Right lobe of liver (tissue), 6 donors: ENCODE measurements around the gene KLK8. TPM values are rescaled to one million over a fixed set of nuclear protein-coding genes. Genes with fewer than 3 reads are reported as not detected.

Experiments used
- ATAC-seq, 4 donors: fragments of 200-7000 bp; cut with Tn5 transposase; one replicate each; pipeline ENCODE4 v1.9.1; 2020; ENCODE audit warnings: mild to moderate bottlenecking in 4 of 4, moderate library complexity in 4 of 4
- DNase-seq, 3 donors: peaks; one replicate each; pipeline ENCODE4 v3.0.0-alpha.2; 2020
- H3K27ac ChIP-seq, 3 donors: fragments of 200-600 bp; one replicate each; pipeline ENCODE4 v1.8.0; 2022
- H3K27me3 ChIP-seq, 2 donors: fragments of 200-600 bp; one replicate each; pipeline ENCODE4 v1.8.0; 2022
- H3K36me3 ChIP-seq, 4 donors: fragments of 200-600 bp; sonication (generic) in 1 of 4; one replicate each; pipeline versions ENCODE4 v1.5.1 to v1.8.0; 2017 to 2022; ENCODE audit warnings: control low read depth in 1 of 4
- H3K4me1 ChIP-seq, 4 donors: fragments of 200-600 bp; sonication (generic) in 1 of 4; one replicate each; pipeline versions ENCODE4 v1.5.1 to v1.8.0; 2017 to 2022; ENCODE audit warnings: control low read depth in 1 of 4
- H3K4me3 ChIP-seq, 3 donors: fragments of 200-600 bp; one replicate each; pipeline ENCODE4 v1.8.0; 2022
- H3K9me3 ChIP-seq, 4 donors: fragments of 200-600 bp; sonication (generic) in 1 of 4; one replicate each; pipeline versions ENCODE4 v1.5.1 to v1.8.0; 2017 to 2022; ENCODE audit warnings: control low read depth in 1 of 4
- CTCF ChIP-seq, 4 donors: fragments of 200-600 bp in 3 of 4; fragments of 450-650 bp in 1 of 4; IDR thresholded peaks; one replicate each; pipeline versions ENCODE4 v1.5.1 to v1.8.0; 2016 to 2022; ENCODE audit warnings: antibody characterized with exemption in 4 of 4, mild to moderate bottlenecking in 2 of 4
- POLR2A ChIP-seq: fragments of 450-650 bp; IDR thresholded peaks from one replicate; pipeline ENCODE4 v1.6.1; 2017; ENCODE audit warnings: antibody characterized with exemption, mild to moderate bottlenecking
- WGBS: methylation state at CpG from one replicate; pipeline ENCODE4 v1.1.6; 2018; ENCODE audit warnings: low coverage, low lambda C conversion rate; ENCODE audit not compliant: insufficient coverage; ENCODE audit errors: missing lambda C conversion rate; 5-methylcytosine and 5-hydroxymethylcytosine counted together
- intact Hi-C, 2 donors: fragments of 100-400 bp; cut with DNase I; formaldehyde crosslinking; loops; one replicate each; pipeline versions ENCODE4 v1.11.2 to v1.14.1; 2022
- total RNA-seq, 6 experiments: library from RNA; depleted of rRNA in 2 of 6; stranded (reverse); fragments of >200 nt in 2 of 6; fragmentation: NEBNext Ultra II Directional in 3 of 6; extraction: Animal tissue kit (Norgen Biotek cat#: 25700) in 3 of 6; gene quantifications; one replicate each; pipeline versions ENCODE4 v1.1.0 to v1.2.4, GENCODE V29; 2016 to 2023
- donor health status: DM: no; HTN: yes; CAD: no.
- donor health status: DM: no; HTN: no; CAD: no.
- donor health status: DM: no; HTN: no; CAD: no.
- donor health status: DM: no; HTN: yes; CAD: no.
- donor health status: DM: no; HTN: yes; CAD: no.

The KLK8 gene
- total RNA-seq, 6 experiments from 2014 or later, result not detected

- 31% methylated on average over 9 of the region's 9 CpGs for WGBS
- Histone ChIP-seq H3K36me3 (no peaks in the 10 kb centered on the region), H3K9me3 (no peaks in the 10 kb centered on the region), H3K4me3 (no peak overlapping the region), H3K4me1 (no peaks in the 10 kb centered on the region), H3K27me3 (no peaks in the 10 kb centered on the region), H3K27ac (no peak overlapping the region)
- intact Hi-C loops, result no loop called here
- no peak for ATAC-seq
- TF ChIP-seq CTCF (IDR thresholded peaks at IDR 0.05), result no peak
- TF ChIP-seq POLR2A, result no peak
- no peak for DNase-seq
Measured at GRCh38 chr19:51036519-51036918, 35.1 kb upstream of the KLK8 start.

- Histone ChIP-seq H3K27ac (no peak within 1 kb of the TSS), H3K36me3 (no peaks in the 10 kb centered on the region), H3K27me3 (no peaks in the 10 kb centered on the region), H3K4me1 (no peaks in the 10 kb centered on the region), H3K9me3 (no peaks in the 10 kb centered on the region), H3K4me3 (no peak within 1 kb of the TSS)
- no peak for ATAC-seq
- no peak for DNase-seq
- intact Hi-C loops, result no loop called here
- WGBS, result 25% methylated on average over 11 of the region's 11 CpGs
- no peak for TF ChIP-seq CTCF (IDR thresholded peaks at IDR 0.05)
- no peak for TF ChIP-seq POLR2A
Measured at GRCh38 chr19:51034704-51035103, 33.3 kb upstream of the KLK8 start, which contains the start of gene KLK12. TSS of gene KLK12 (minus strand) at chr19:51035002. CDS start at chr19:51034621, 381 bp downstream.

- H3K36me3 ChIP-seq, result no peaks in the 10 kb centered on the region
- H3K4me1 ChIP-seq, result no peaks in the 10 kb centered on the region
- H3K27me3 ChIP-seq, result no peaks in the 10 kb centered on the region
- no peak for TF ChIP-seq CTCF (IDR thresholded peaks at IDR 0.05)
- no peak for TF ChIP-seq POLR2A
- H3K9me3 ChIP-seq, result no peaks in the 10 kb centered on the region
- ATAC-seq (no peak), DNase-seq (no peak)
- no peak overlapping the region for H3K27ac ChIP-seq
- no peak overlapping the region for H3K4me3 ChIP-seq
- WGBS, result 80% methylated on average over 1 of the region's 28 CpGs
- intact Hi-C loops, result no loop called here
Measured at GRCh38 chr19:51031880-51032225, 30.4 kb upstream of the KLK8 start.

GRCh38 chr19:51031220-51031879 is 29.9 kb upstream of the KLK8 start:
- intact Hi-C loops, result no loop called here
- WGBS, result 77% methylated on average over 7 of the region's 7 CpGs
- Histone ChIP-seq H3K27me3 (no peaks in the 10 kb centered on the region), H3K9me3 (no peaks in the 10 kb centered on the region), H3K27ac (no peak overlapping the region), H3K4me3 (no peak overlapping the region), H3K4me1 (no peaks in the 10 kb centered on the region), H3K36me3 (no peaks in the 10 kb centered on the region)
- DNase-seq (no peak), ATAC-seq (no peak)
- TF ChIP-seq CTCF (IDR thresholded peaks at IDR 0.05) (no peak), POLR2A (no peak)
